K562 (cell line): ENCODE measurements around the gene OR10H5.

Experiments
- POLR2A ChIP-seq: fragments of 450-650 bp; conservative IDR thresholded peaks from 2 replicates; pipeline ENCODE4 v1.6.1; 2016
- RAD21 ChIP-seq, 2 experiments: fragments of 250-450 bp in 1 of 2; fragments of 450-650 bp in 1 of 2; sonication (Bioruptor Pico) in 1 of 2; formaldehyde crosslinking in 1 of 2; IDR thresholded peaks in 1 of 2; conservative IDR thresholded peaks in 1 of 2; 2 replicates each; pipeline versions ENCODE4 v1.4.0 to v1.8.0; 2020 to 2022; ENCODE audit warnings: mild to moderate bottlenecking in 2 of 2, moderate library complexity in 1 of 2
- RERE ChIP-seq: sonication (generic); formaldehyde crosslinking; IDR thresholded peaks from 2 replicates; pipeline ENCODE4 v1.8.0; 2023; ENCODE audit warnings: missing genetic modification reagents, mild to moderate bottlenecking, borderline replicate concordance
- XRCC4 ChIP-seq: IDR thresholded peaks from one replicate; pipeline ENCODE4 v1.6.1; 2011; ENCODE audit not compliant: insufficient read depth, insufficient read length; ENCODE audit errors: extremely low read depth

GRCh38 chr19:15788594-15789270 is 1.3 kb downstream of the OR10H5 start:
- TF ChIP-seq POLR2A = no peak
- TF ChIP-seq RAD21 (CRISPR knock-in tag; conservative IDR thresholded peaks at IDR 0.05 in 1 of 2, IDR thresholded peaks at IDR 0.05 in 1 of 2) = no peak
- no peak for TF ChIP-seq XRCC4
- no peak for TF ChIP-seq RERE (CRISPR knock-in tag)
